Measurements from ENCODE around the gene DLG4. TPM values are rescaled to one million over a fixed set of nuclear protein-coding genes. Genes with fewer than 3 reads are reported as not detected.

The DLG4 gene
- total and polyA plus RNA-seq, 10 donors: 3.0 to 38.5 (median 23.5) TPM

- Histone ChIP-seq H3K9me3 (no peaks in the 10 kb centered on the region), H3K27ac (peak within 1 kb of the TSS in 6 of 8 donors; percentile 25 to 81 (median 53)), H3K4me1 (peaks cover 22 to 38% (median 35%) of the 10 kb centered on the region in 6 donors), H3K4me3 (peak within 1 kb of the TSS; percentile 32 to 78 (median 49)), H3K36me3 (peaks cover 0 to 28% (median 11%) of the 10 kb centered on the region in 6 donors), H3K27me3 (replicated peaks in 1 of 7) (peaks cover 3 to 70% (median 27%) of the 10 kb centered on the region in 7 donors)
- intact Hi-C loops (cut with DNase I; ENCODE audit: low total_unique reads): no loop called here
- 6 to 13% (median 10%) methylated on average over 39 to 64 of the region's 64 CpGs for WGBS, 5 donors
- TF ChIP-seq CTCF (IDR thresholded peaks at IDR 0.05 in 8 of 11, conservative IDR thresholded peaks at IDR 0.05 in 3 of 11) (no peak), POLR2AphosphoS5 (IDR thresholded peaks at IDR 0.05) (no peak), POLR2A (IDR thresholded peaks at IDR 0.05) (no peak)
- DNase-seq: no peak
These were observed 42.7 kb upstream of the DLG4 start, which contains the start of gene CLDN7 for GRCh38 chr17:7262192-7262934. TSS of gene CLDN7 (minus strand) at chr17:7262478. CDS start at chr17:7262043, 435 bp downstream.

GRCh38 chr17:7261379-7262191, 41.9 kb upstream of the DLG4 start:
- Histone ChIP-seq H3K4me1 (peaks cover 22 to 38% (median 35%) of the 10 kb centered on the region in 6 donors), H3K27ac (peak overlapping the region in 6 of 8 donors; percentile 25 to 81 (median 53)), H3K9me3 (no peaks in the 10 kb centered on the region), H3K36me3 (peaks cover 0 to 36% (median 15%) of the 10 kb centered on the region in 6 donors), H3K27me3 (replicated peaks in 1 of 7) (peaks cover 3 to 64% (median 27%) of the 10 kb centered on the region in 7 donors), H3K4me3 (peak overlapping the region; percentile 32 to 78 (median 49))
- DNase-seq: peak; percentile 87
- WGBS, 5 donors: 7 to 11% (median 9%) methylated on average over 36 to 71 of the region's 71 CpGs
- intact Hi-C loops (cut with DNase I; ENCODE audit: low total_unique reads): no loop called here
- no peak for TF ChIP-seq CTCF (IDR thresholded peaks at IDR 0.05 in 8 of 11, conservative IDR thresholded peaks at IDR 0.05 in 3 of 11)

- TF ChIP-seq POLR2AphosphoS5 (IDR thresholded peaks at IDR 0.05) (peak; percentile 50 to 78 (median 59)), CTCF (IDR thresholded peaks at IDR 0.05 in 8 of 11, conservative IDR thresholded peaks at IDR 0.05 in 3 of 11) (no peak), POLR2A (IDR thresholded peaks at IDR 0.05) (no peak)
- Histone ChIP-seq H3K9me3 (no peaks in the 10 kb centered on the region), H3K36me3 (peaks cover 0 to 44% (median 23%) of the 10 kb centered on the region in 6 donors), H3K4me1 (peaks cover 22 to 38% (median 35%) of the 10 kb centered on the region in 6 donors), H3K4me3 (peak overlapping the region; percentile 32 to 78 (median 49)), H3K27me3 (replicated peaks in 1 of 7) (peaks cover 3 to 56% (median 27%) of the 10 kb centered on the region in 7 donors), H3K27ac (peak overlapping the region in 6 of 8 donors; percentile 25 to 81 (median 53))
- peak; percentile 86 for DNase-seq
- WGBS, 5 donors: 8 to 18% (median 11%) methylated on average over 28 to 54 of the region's 54 CpGs
- intact Hi-C loops (cut with DNase I; ENCODE audit: low total_unique reads): no loop called here
These were observed 41.2 kb upstream of the DLG4 start for GRCh38 chr17:7260651-7261378.
